ENCODE data around the gene RPS6KA2. TPM values are rescaled to one million over a fixed set of nuclear protein-coding genes. Genes with fewer than 3 reads are reported as not detected.

RPS6KA2 gene
- total RNA-seq, 1 donor from 2014 or later: 33.7 TPM

DNA sequence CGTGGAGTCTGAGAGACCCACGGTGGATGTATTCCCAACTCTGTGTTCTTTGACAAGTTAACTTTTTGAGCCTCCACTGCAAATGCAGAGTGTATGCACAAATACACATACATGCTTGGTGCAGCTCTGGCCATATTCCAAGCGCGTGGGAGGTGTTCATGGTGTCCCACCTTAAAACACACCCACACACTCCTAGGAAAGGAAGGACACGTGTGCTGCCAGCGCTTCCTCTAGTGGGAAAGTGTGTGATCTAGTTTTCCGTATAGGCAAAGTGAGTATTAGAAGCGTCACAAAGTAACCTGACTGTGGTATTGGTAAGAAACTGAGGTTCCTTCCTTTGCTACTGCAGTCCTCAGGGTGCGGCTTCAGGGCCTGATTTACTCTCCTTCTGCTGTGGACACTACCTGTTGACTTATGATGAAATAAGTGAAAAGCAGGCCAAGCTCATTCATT, 208.3 kb downstream of the RPS6KA2 start:
- H3K36me3 Mint-ChIP-seq (ENCODE audit: low read depth): peaks cover 30% of the 10 kb centered on the region
- H3K27ac Mint-ChIP-seq (ENCODE audit: unreplicated experiment): no peak overlapping the region
- peaks cover 6% of the 10 kb centered on the region for H3K4me1 Mint-ChIP-seq
- no peak overlapping the region for H3K4me3 Mint-ChIP-seq
- H3K27me3 Mint-ChIP-seq (ENCODE audit: low read depth): no peaks in the 10 kb centered on the region
- no peak for DNase-seq (ENCODE audit: low read depth, low spot score)
- TF ChIP-seq, protein P1, sequence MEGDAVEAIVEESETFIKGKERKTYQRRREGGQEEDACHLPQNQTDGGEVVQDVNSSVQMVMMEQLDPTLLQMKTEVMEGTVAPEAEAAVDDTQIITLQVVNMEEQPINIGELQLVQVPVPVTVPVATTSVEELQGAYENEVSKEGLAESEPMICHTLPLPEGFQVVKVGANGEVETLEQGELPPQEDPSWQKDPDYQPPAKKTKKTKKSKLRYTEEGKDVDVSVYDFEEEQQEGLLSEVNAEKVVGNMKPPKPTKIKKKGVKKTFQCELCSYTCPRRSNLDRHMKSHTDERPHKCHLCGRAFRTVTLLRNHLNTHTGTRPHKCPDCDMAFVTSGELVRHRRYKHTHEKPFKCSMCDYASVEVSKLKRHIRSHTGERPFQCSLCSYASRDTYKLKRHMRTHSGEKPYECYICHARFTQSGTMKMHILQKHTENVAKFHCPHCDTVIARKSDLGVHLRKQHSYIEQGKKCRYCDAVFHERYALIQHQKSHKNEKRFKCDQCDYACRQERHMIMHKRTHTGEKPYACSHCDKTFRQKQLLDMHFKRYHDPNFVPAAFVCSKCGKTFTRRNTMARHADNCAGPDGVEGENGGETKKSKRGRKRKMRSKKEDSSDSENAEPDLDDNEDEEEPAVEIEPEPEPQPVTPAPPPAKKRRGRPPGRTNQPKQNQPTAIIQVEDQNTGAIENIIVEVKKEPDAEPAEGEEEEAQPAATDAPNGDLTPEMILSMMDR (conservative IDR thresholded peaks at IDR 0.05): no peak
- H3K9me3 Mint-ChIP-seq: peaks cover 12% of the 10 kb centered on the region

DNA sequence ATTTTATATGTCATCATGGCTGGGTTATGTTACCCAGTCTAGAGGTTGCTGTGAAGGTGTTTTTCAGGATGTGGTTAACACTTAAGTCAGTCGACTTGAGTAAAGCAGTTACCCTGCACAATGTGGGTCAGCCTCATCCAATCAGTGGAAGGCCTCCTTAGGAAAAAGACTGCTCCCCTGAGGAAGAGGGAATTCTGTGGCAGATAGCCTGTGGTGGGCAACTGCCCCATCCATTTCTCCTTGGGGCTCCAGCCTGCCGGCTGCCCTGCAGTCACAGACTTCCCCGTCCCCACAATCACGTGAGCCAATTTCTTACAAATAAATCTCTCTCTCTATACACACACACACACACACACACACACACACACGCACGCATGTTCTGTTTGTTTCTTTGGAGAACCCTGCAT, 209.8 kb downstream of the RPS6KA2 start:
- no peak overlapping the region for H3K4me3 Mint-ChIP-seq
- peaks cover 30% of the 10 kb centered on the region for H3K36me3 Mint-ChIP-seq (ENCODE audit: low read depth)
- no peak for DNase-seq (ENCODE audit: low read depth, low spot score)
- TF ChIP-seq, protein P1 (conservative IDR thresholded peaks at IDR 0.05): no peak
- H3K9me3 Mint-ChIP-seq: peaks cover 12% of the 10 kb centered on the region
- no peak overlapping the region for H3K27ac Mint-ChIP-seq (ENCODE audit: unreplicated experiment)
- peaks cover 5% of the 10 kb centered on the region for H3K4me1 Mint-ChIP-seq
- H3K27me3 Mint-ChIP-seq (ENCODE audit: low read depth): no peaks in the 10 kb centered on the region

GRCh38 chr6:166415833-166416347, 211.2 kb downstream of the RPS6KA2 start:
- Mint-ChIP-seq H3K9me3 (peaks cover 12% of the 10 kb centered on the region), H3K27me3 (ENCODE audit: low read depth) (no peaks in the 10 kb centered on the region), H3K36me3 (ENCODE audit: low read depth) (peaks cover 30% of the 10 kb centered on the region), H3K4me1 (peaks cover 5% of the 10 kb centered on the region), H3K27ac (ENCODE audit: unreplicated experiment) (no peak overlapping the region), H3K4me3 (no peak overlapping the region)
- TF ChIP-seq, protein P1 (conservative IDR thresholded peaks at IDR 0.05): no peak
- no peak for DNase-seq (ENCODE audit: low read depth, low spot score)

- no peak for DNase-seq (ENCODE audit: low read depth, low spot score)
- peaks cover 12% of the 10 kb centered on the region for H3K9me3 Mint-ChIP-seq
- H3K4me3 Mint-ChIP-seq: no peak overlapping the region
- H3K27ac Mint-ChIP-seq (ENCODE audit: unreplicated experiment): no peak overlapping the region
- TF ChIP-seq, protein P1 (conservative IDR thresholded peaks at IDR 0.05): no peak
- peaks cover 30% of the 10 kb centered on the region for H3K36me3 Mint-ChIP-seq (ENCODE audit: low read depth)
- H3K4me1 Mint-ChIP-seq: peaks cover 2% of the 10 kb centered on the region
- H3K27me3 Mint-ChIP-seq (ENCODE audit: low read depth): no peaks in the 10 kb centered on the region
Measured at GRCh38 chr6:166415306-166415705, 211.7 kb downstream of the RPS6KA2 start.

- H3K36me3 Mint-ChIP-seq (ENCODE audit: low read depth): peaks cover 27% of the 10 kb centered on the region
- no peaks in the 10 kb centered on the region for H3K4me1 Mint-ChIP-seq
- peaks cover 12% of the 10 kb centered on the region for H3K9me3 Mint-ChIP-seq
- no peak overlapping the region for H3K4me3 Mint-ChIP-seq
- no peak overlapping the region for H3K27ac Mint-ChIP-seq (ENCODE audit: unreplicated experiment)
- no peaks in the 10 kb centered on the region for H3K27me3 Mint-ChIP-seq (ENCODE audit: low read depth)
- DNase-seq (ENCODE audit: low read depth, low spot score): no peak
- TF ChIP-seq, protein P1 (conservative IDR thresholded peaks at IDR 0.05): no peak
Measured at GRCh38 chr6:166413491-166413951, 213.5 kb downstream of the RPS6KA2 start.

Measured in neural crest cell (in vitro differentiated cells).